ENCODE data around the gene EIF3I.
A peak's percentile ranks its signal among the peaks of the same experiment; 100 is the strongest.

Gene EIF3I

GRCh38 chr1:32241001-32241763 lies 19.0 kb downstream of the EIF3I start:
- TF ChIP-seq, protein P1, sequence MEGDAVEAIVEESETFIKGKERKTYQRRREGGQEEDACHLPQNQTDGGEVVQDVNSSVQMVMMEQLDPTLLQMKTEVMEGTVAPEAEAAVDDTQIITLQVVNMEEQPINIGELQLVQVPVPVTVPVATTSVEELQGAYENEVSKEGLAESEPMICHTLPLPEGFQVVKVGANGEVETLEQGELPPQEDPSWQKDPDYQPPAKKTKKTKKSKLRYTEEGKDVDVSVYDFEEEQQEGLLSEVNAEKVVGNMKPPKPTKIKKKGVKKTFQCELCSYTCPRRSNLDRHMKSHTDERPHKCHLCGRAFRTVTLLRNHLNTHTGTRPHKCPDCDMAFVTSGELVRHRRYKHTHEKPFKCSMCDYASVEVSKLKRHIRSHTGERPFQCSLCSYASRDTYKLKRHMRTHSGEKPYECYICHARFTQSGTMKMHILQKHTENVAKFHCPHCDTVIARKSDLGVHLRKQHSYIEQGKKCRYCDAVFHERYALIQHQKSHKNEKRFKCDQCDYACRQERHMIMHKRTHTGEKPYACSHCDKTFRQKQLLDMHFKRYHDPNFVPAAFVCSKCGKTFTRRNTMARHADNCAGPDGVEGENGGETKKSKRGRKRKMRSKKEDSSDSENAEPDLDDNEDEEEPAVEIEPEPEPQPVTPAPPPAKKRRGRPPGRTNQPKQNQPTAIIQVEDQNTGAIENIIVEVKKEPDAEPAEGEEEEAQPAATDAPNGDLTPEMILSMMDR (IDR thresholded peaks at IDR 0.05; ENCODE audit: insufficient read depth, low read depth, low read length, missing control alignments): no peak
- DNase-seq (ENCODE audit: low read depth): peak; percentile 37
- peak overlapping the region; percentile 62 for H3K4me3 ChIP-seq (ENCODE audit: low read depth, low read length)

GRCh38 chr1:32242341-32242851 lies 20.2 kb downstream of the EIF3I start:
- peak; percentile 49 for DNase-seq (ENCODE audit: low read depth)
- TF ChIP-seq, protein P1 (IDR thresholded peaks at IDR 0.05; ENCODE audit: insufficient read depth, low read depth, low read length, missing control alignments): no peak
- no peak overlapping the region for H3K4me3 ChIP-seq (ENCODE audit: low read depth, low read length)

- H3K4me3 ChIP-seq (ENCODE audit: low read depth, low read length): no peak within 1 kb of the TSS
- TF ChIP-seq, protein P1 (IDR thresholded peaks at IDR 0.05; ENCODE audit: insufficient read depth, low read depth, low read length, missing control alignments): no peak
- no peak for DNase-seq (ENCODE audit: low read depth)
Measured at GRCh38 chr1:32246888-32247273, 24.7 kb downstream of the EIF3I start, which contains the start of gene FAM167B. Gene FAM167B, plus strand, starts transcription at chr1:32247222. Its CDS starts 200 bp downstream, at chr1:32247422.

GRCh38 chr1:32247452-32247851 lies 25.2 kb downstream of the EIF3I start:
- TF ChIP-seq, protein P1 (IDR thresholded peaks at IDR 0.05; ENCODE audit: insufficient read depth, low read depth, low read length, missing control alignments): no peak

DNA sequence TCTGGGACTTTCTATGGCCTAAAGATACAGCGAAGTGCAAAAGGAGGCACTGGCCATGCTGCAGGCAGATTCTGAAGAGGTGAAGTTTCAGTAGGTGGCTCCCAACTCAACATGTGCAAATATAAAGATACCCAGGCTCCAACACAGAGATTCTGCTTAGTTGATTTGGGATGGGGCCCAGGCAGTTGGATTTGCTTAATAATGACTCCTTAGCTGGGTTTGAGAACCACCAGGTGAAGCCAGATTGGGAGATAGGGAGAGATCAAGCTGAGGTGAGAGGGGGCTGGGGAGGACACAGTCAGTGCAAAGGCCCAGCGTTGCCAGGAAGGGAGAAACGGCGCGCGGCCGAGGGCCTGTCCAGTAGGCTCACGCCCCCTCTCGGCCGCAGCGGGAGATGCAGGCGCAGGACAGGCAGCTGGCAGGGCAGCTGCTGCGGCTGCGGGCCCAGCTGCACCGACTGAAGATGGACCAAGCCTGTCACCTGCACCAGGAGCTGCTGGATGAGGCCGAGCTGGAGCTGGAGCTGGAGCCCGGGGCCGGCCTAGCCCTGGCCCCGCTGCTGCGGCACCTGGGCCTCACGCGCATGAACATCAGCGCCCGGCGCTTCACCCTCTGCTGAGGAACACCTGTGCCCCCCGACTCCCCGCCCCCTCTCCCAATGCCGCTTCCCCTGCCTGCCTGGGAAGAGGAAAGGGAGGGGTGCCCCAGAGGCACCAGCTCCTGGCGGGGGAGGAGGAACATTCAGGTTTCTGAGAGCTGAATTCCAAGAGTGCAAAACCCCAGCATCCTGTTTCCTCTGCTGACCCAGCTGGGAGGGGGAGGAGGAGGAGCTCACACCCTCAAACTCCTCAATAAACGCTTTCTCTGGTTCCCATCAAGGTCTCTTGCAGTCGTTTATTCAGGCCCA lies 26.0 kb downstream of the EIF3I start:
- peak; percentile 91 for DNase-seq (ENCODE audit: low read depth)
- peak overlapping the region; percentile 17; the same call in 1 of the 2 replicates for H3K4me3 ChIP-seq (ENCODE audit: low read depth, low read length)
- TF ChIP-seq, protein P1 (IDR thresholded peaks at IDR 0.05; ENCODE audit: insufficient read depth, low read depth, low read length, missing control alignments): peak; percentile 96

More at GRCh38 chr1:32247452-32247851, 25.2 kb downstream of the EIF3I start:
- no peak overlapping the region for H3K4me3 ChIP-seq (ENCODE audit: low read depth, low read length)
- no peak for DNase-seq (ENCODE audit: low read depth)

DNA sequence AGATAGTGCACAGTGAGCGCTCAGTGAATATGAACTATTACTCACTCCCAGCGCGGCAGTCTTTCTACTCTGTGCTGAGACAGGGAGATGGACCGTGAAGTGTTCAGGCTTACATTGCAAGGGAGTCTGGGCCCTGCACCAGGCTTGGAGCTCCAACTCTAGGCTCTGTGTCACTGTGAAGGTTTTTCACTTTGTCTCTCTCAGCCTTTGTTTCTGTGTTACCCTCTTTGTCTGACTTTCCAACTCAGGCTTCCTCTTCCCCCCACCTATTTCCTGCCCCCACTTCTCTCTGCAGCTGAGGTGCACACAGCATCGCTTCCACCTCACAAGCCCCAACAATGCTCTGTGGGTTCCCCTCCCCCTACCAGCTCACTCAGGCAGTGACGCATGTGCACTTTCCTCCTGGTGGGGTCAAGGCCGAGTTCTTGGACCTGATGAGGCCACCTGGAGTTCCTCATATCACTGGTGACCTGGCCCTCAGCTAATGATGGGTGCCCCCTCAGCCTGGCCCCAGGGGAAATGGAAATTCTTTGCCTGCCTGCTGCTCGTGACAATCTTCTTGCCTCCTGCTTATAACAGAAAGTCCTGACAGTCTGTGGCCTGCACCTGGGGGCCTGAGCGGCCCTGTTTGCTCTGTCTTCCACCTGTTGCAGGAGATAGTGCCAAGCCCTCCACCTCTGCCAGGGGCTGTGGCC lies 27.8 kb downstream of the EIF3I start:
- TF ChIP-seq, protein P1 (IDR thresholded peaks at IDR 0.05; ENCODE audit: insufficient read depth, low read depth, low read length, missing control alignments): no peak
- peak; percentile 97 for DNase-seq (ENCODE audit: low read depth)
- H3K4me3 ChIP-seq (ENCODE audit: low read depth, low read length): peak overlapping the region; percentile 71

All from GM12865 (cell line).